Measurements from ENCODE around the gene LRCH4.

Gene LRCH4

GRCh38 chr7:100575746-100576383, 10.1 kb downstream of the LRCH4 start:
- TF ChIP-seq CTCF (conservative IDR thresholded peaks at IDR 0.05; ENCODE audit: low read depth, low read length): no peak

GRCh38 chr7:100575206-100575631, 10.7 kb downstream of the LRCH4 start:
- H3K4me3 ChIP-seq (ENCODE audit: low read depth, low read length): no peak overlapping the region
- DNase-seq (ENCODE audit: low read depth): no peak
- TF ChIP-seq CTCF (conservative IDR thresholded peaks at IDR 0.05; ENCODE audit: low read depth, low read length): no peak

More at GRCh38 chr7:100575746-100576383, 10.1 kb downstream of the LRCH4 start:
- no peak overlapping the region for H3K4me3 ChIP-seq (ENCODE audit: low read depth, low read length)
- no peak for DNase-seq (ENCODE audit: low read depth)

DNA sequence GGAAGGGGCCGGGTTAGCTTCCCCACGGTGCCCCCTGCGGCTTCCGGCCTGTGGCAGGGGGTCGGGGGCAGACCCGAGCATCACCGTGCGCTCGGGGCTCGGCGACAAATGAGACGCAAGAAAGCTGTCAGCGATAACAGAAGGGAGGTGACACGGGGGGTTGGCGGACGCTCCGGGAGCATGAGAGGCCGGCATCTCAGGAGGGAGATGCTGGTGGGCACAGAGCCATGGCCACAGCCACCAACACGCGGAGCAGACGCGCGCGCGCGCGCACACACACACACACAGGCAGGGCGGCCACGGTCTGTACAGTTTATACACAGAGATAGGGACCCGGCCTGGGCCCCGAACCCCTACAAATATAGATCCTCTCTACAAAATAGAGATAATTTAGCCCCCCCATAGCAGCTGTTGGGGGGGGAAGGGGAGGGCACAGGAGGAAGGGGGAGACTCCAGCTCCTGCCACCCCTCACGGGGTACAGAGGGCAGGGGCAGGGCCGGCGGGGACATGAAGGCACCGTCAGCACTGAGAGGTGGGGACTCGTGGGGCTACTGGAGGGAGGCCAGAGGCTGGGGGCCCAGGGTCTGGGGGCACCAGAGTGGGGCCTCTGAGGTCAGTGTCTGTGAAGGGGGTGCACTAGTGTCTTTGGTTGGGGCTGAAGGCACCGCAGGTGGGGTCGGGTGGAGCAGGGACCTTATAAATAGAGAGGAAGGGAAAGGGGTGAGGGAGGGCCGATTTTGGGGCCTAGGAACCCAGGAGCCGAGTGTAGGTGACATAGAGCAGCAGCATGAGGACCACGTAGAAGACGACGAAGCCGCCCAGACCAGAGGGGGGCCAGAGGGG, 11.3 kb downstream of the LRCH4 start:
- DNase-seq (ENCODE audit: low read depth): no peak
- TF ChIP-seq CTCF (conservative IDR thresholded peaks at IDR 0.05; ENCODE audit: low read depth, low read length): no peak

GRCh38 chr7:100573691-100574361, 12.1 kb downstream of the LRCH4 start, which contains the start of gene SAP25:
Gene SAP25 (minus strand): TSS chr7:100573900. CDS start chr7:100573742, 158 bp downstream.
- no peak for DNase-seq (ENCODE audit: low read depth)
- peak; percentile 7 for TF ChIP-seq CTCF (conservative IDR thresholded peaks at IDR 0.05; ENCODE audit: low read depth, low read length)
- H3K4me3 ChIP-seq (ENCODE audit: low read depth, low read length): no peak within 1 kb of the TSS

More for the DNA sequence above, 11.3 kb downstream of the LRCH4 start:
- H3K4me3 ChIP-seq (ENCODE audit: low read depth, low read length): no peak overlapping the region

GRCh38 chr7:100572949-100573675, 12.8 kb downstream of the LRCH4 start:
- no peak overlapping the region for H3K4me3 ChIP-seq (ENCODE audit: low read depth, low read length)
- no peak for TF ChIP-seq CTCF (conservative IDR thresholded peaks at IDR 0.05; ENCODE audit: low read depth, low read length)
- no peak for DNase-seq (ENCODE audit: low read depth)

- H3K4me3 ChIP-seq (ENCODE audit: low read depth, low read length): no peak overlapping the region
- DNase-seq (ENCODE audit: low read depth): no peak
- TF ChIP-seq CTCF (conservative IDR thresholded peaks at IDR 0.05; ENCODE audit: low read depth, low read length): no peak
These were observed 13.5 kb downstream of the LRCH4 start for GRCh38 chr7:100572281-100572948.

Measured in choroid plexus epithelial cell (primary cell).